Stimulated activated naive CD4-positive, alpha-beta T cell treated with Interleukin-2 at 50 U/mL for 16 hours (primary cell): ENCODE results near the gene GMDS.

Experiments
- DNase-seq: peaks from one replicate; lab custom pipeline; 2025; lab: John Stamatoyannopoulos, UW

Gene GMDS

DNA sequence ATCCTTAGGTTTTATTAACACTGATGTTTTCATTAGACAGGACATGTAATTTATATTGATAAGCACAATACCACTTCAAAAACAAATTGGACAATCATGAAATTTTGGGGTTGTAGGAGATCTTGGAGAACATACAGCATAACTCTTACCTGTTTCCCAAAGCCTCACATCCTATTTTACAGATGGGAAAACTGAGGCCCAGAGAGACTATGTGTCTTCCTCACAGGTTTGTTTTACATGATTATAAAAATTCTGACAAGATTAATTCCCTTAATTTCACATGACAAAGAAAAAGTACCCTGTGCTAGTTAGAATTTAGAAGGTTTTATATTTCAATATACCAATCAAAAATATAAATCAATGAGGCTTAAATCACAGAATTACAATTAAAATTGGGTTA is 145.5 kb downstream of the GMDS start:
- DNase-seq = no peak

DNA sequence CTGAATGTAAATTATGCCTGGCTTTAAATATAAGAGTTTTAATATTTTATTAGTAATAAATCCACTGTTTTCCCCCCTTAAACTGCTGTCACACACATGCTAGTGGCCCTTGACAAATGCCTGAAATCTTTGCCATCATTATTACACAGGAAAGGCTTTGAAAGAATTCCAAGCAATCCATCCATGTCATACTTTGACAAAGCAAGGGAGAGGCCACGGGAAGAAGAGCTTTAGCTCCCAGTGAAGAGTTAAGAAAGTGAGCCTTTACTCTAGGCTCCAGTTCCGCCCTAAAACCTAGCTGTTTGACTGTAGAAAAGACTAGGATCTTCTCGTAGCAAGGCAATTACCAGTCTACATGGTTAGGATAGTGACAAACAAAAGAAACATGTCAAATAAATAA is 147.9 kb downstream of the GMDS start:
- no peak for DNase-seq

GRCh38 chr6:2094642-2095041 is 150.8 kb downstream of the GMDS start:
- DNase-seq = no peak

DNA sequence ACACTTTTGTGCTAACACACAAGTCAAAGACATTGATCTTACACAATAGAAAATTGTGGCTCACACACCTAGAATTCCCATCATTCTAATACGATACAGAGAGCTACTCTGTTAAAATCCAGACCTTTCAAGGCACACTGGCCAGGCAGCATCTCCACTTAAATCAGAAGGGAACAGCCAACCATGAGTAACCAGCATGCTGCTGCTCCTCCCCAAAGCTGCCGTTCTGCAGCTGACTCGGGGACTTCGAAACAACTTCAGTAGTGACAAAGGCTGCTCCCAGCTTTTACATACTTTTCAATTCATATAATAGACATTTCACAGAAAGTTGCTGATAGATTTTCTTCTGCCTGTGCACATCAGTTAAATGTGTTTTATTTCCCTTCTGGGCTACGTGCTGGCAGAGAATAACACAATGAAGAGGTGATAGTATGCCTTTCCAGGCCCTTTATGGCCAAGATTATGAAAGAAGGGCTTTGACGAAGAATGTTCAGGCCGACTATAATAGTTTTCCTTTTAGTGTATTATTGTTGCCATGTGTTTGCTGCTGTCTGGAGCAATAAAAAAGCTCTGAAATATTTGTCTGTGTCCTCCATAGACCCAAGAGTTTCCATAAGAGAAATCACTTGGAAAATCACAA is 159.0 kb downstream of the GMDS start:
- no peak for DNase-seq

DNA sequence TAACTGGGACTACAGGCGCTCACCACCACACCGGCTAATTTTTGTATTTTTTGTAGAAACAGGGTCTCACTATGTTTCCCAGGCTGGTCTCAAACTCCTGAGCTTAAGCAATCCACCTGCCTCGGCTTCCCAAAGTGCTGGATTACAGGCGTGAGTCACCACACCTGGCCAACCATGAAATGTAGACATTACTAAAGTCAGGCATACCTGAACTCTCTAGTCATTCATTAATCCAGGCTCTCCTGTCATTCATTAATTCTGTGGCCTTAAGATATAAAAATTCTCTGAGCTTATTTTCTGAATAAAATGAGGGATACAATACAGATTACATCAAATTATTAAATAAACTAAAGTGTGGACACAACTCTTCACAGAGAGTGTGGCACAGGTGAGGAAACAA is 159.7 kb downstream of the GMDS start:
- no peak for DNase-seq

- DNase-seq = no peak
Observed at GRCh38 chr6:2081155-2082138, 164.0 kb downstream of the GMDS start.

DNA sequence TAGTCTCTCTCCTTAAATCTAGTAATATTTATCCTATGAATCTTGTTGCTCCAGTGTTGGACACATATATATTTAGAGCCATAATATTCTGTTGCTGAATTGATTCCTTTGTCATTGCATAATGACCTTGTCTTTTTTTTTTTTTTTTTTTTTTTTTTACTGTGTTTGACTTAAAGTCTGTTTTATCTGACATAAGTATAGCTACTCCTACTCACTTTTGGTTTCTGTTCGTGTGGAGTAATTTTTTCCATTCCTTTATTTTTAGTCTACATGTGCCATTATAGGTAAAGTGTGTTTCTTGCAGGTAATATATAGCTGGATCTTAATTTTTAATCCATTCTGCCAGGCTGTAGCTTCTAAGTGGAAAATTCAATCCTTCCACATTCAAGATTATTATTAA is 166.5 kb downstream of the GMDS start:
- no peak for DNase-seq

- DNase-seq = no peak
Observed at GRCh38 chr6:2077826-2078225, 167.6 kb downstream of the GMDS start.

DNA sequence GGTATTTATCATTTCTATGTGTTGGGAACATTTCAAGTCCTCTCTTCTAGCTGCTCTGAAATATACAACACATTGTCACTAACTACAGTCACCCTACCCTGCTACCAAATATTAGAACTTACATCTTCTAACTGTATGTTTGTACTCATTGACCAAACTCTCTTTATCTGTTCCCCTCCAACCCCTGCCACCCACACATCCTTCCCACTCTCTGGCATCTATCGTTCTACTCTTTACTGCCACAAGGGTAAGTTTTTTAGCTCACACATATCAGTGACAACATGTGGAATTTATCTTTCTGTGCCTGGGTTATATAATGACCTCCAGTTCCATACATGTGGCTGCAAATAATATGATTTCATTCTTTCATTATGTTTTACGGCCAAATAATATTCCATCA is 171.9 kb downstream of the GMDS start:
- no peak for DNase-seq

- DNase-seq = no peak
Observed at GRCh38 chr6:2072453-2072852, 173.0 kb downstream of the GMDS start.

- DNase-seq = no peak
Observed at GRCh38 chr6:2063547-2063946, 181.9 kb downstream of the GMDS start.

- DNase-seq = no peak
Observed at GRCh38 chr6:2061880-2062279, 183.5 kb downstream of the GMDS start.

DNA sequence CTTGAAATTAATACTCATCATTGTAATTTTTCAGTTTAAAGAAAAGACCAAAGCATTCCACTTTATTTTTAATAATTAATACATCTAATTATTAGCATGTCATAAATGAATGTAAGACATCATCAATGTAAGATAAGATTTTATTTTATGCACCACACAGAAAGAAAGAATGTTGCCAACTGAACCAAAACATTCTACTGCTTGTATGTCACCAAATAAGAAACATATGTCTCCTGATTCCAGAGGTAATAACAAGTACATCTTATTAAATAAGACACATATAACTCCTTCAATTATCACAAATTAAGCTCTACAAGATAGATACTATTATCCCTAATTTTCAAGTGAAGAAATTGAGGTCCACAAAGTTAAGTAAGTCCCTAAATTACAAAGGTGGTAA is 189.5 kb downstream of the GMDS start:
- no peak for DNase-seq

DNA sequence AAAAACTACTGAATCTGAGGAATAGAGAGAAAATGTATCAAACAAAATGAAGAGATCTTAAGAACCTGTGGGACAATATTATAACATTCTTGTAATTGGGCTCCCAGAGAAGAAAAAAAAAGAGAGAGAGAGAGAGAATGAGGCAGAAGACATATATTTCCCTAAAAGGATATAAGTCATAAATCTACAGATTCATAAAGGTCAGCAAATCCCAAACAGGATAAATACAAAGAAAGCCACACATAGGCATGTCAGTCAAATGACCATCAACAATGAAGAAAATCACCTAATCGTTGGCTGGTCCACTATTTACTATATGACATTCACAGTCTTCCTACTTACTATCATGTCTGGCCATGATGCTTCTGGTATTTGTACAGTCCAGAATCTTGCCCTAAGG is 190.3 kb downstream of the GMDS start:
- DNase-seq = no peak

- DNase-seq = no peak
Observed at GRCh38 chr6:2054516-2055067, 190.8 kb downstream of the GMDS start.

- no peak for DNase-seq
Observed at GRCh38 chr6:2053691-2054090, 191.7 kb downstream of the GMDS start.

- DNase-seq = no peak
Observed at GRCh38 chr6:2047855-2048254, 197.6 kb downstream of the GMDS start.

DNA sequence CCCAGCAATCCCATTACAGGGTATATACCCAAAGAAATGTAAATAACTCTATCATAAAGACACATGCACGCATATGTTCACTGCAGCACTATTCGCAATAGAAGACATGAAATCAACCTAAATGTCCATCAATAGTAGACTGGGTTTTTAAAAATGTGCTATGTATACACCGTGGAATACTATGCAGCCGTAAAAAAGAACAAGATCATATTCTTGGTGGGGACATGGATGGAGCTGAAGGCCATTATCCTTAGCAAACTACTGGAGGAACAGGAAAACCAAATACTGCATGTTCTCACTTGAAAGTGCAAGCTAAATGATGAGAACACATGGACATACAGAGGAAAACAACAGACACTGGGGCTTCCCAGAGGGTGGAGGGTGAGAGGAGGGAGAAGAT is 201.2 kb downstream of the GMDS start:
- DNase-seq = no peak

GRCh38 chr6:2042956-2043648 is 202.3 kb downstream of the GMDS start:
- no peak for DNase-seq

- DNase-seq = no peak
Observed at GRCh38 chr6:2038092-2038491, 207.3 kb downstream of the GMDS start.

GRCh38 chr6:2037237-2037926 is 208.0 kb downstream of the GMDS start:
- no peak for DNase-seq

DNA sequence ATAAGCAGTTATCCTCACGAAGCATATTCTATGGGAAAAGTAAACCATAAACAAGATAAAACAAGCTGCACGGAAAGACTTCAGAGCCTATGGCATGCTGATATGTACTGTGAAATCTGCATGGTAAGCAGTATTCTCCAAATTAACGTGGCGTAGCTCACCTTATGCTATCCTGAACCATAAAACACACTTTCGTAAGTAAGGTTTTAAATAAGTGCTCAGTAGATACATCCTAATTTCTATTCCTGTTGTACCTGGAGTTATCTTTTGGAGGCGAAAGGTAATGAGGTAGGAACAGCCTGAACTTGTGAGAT is 208.7 kb downstream of the GMDS start:
- no peak for DNase-seq
